GM19238 (cell line): ENCODE results near the gene MIB1.
"Not testable (repeated sequence)": the region's sequence is repeated elsewhere in the genome, so short reads cannot be mapped to it uniquely, and the experiment has no call there.

Source experiments
- DNase-seq: peaks from one replicate; pipeline ENCODE4 v3.0.0; 2011; ENCODE audit warnings: low spot score; ENCODE audit not compliant: insufficient read length

MIB1 gene

GRCh38 chr18:21743166-21743832 lies 2.7 kb downstream of the MIB1 start:
- DNase-seq, result no peak

DNA sequence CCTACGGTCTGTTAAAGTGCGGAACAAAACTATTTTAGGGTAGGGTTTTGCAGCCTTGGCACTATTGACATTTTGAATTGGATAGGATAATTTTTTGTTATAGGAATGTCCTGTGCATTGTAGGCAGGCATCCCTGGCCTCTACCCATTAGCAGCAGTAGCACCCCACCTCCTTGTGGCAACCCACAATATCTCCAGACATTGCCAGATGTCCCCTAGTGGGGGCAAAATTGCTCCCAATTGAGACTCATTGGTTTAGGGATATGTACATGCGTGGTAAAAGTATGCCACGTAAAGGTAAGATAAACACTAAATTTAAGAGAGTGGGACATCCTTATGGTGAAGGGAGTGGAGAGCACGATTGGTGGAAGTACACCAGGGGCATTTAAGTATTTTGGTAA lies 4.6 kb downstream of the MIB1 start:
- DNase-seq, result no peak

GRCh38 chr18:21747268-21747667 lies 6.7 kb downstream of the MIB1 start:
- DNase-seq, result no peak

DNA sequence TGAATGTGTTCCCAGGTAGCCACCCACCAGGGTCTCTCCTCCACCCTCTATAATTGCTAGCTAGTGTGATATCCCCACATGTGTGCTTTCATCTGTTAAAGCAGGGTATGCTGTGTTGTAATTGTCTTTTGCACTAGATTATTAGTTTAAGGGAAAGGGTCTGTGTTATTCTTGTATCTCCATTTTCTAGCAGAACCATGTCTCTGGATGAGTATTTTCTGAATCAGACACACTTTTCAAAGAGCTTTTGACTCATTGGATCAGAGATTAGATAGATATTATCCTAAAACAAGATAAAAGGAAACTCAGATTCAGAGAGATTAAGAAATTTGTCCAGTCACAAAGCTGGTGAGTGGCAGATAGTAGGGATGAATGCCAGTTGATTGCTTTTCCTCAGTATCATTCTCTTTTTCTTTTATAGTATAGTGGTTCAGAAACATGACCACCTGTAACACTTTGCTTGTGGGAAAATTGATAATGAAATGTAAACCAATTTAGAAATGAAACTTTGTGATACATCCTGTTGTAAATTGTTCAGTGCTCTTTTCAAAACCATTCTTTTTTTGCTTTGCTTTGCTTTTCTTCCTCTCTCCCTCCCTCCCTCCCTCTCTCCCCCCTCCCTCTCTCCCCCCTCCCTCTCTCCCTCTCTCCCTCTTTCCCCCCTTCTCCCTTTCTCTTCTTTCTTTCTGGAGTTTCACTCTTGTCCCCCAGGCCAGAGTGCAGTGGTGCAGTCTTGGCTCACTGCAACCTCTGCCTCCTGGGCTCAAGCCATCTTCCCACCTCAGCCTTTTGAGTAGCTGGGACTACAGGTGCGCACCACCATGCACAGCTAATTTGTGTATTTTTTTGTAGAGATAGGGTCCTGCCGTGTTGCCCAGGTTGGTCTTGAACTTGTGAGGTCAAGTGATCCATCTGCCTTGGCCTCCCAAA lies 7.4 kb downstream of the MIB1 start:
- DNase-seq, result no peak

GRCh38 chr18:21757833-21758232 lies 17.2 kb downstream of the MIB1 start:
- no peak for DNase-seq

GRCh38 chr18:21759836-21760235 lies 19.2 kb downstream of the MIB1 start:
- DNase-seq, result no peak

DNA sequence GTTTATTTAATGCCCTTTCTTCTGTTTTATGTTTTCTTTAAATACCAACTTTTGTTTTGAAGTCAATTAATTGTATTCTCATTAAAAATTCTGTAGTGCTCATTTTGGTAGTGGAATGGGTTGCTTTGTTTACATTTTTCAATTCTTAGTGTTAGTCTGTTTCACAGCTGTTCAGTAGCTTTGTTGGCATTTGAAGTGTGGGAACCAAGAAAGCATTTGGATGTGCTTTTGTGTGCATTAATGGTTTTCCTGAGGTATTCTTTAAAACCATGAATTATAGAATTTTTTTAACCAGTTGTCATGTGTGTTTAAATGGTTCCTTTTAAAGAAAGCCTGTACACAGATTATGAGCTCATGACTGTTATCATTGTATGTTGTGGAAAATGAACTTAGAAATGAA lies 19.7 kb downstream of the MIB1 start:
- DNase-seq, result no peak

DNA sequence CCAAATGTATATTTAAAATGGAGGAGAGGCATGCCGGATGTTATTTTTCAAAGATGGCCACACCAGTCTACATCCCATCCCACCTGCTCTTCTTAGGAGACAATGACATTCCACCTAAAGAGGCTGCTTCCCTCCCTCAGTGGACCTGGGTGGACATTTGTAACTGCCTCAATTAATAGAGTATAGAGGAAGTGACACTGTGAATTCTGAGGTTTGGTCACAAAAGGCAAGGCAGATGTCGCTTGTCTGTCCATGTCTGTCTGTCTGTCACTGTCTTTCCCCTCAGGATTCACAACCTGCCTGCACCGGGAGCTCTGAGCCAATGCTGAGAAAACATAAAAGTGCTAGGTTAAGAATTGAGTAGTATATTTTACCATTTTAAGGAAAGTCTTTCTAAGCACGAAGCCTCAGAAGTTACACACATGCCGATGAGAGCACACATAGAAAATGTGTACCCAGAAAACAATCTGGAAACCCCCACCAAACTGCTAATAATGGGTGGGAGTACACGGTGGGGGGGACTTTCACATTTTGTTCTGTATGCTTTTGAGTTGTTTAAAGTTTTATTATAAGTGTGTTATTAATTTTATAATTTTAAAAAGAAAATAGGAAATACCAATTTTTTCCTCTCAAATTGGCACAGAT lies 21.0 kb downstream of the MIB1 start:
- no peak for DNase-seq

- DNase-seq, result no peak
Observed at GRCh38 chr18:21762181-21762772, 21.7 kb downstream of the MIB1 start.

- DNase-seq, result no peak
Observed at GRCh38 chr18:21763846-21764646, 23.5 kb downstream of the MIB1 start.

- no peak for DNase-seq
Observed at GRCh38 chr18:21769206-21769605, 28.6 kb downstream of the MIB1 start.

GRCh38 chr18:21774722-21775121 lies 34.1 kb downstream of the MIB1 start:
- no peak for DNase-seq

DNA sequence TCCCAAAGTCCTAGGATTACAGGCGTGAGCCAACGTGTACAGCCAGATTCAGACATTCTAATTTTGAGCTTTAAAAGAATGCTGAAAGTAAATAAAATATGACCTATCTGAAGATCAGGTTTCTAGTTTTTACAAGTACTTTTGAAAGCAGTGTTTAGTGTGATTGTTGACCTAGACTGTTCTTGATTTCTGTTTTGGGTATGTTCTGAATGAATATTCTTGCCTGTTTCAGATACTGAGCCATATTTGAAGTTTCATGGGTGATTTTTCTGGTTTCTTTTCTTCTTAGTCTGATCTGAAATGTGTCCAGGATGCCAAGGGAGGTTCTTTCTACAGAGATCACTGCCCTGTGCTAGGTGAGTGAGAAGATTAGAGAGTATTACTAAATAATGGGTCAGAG lies 37.2 kb downstream of the MIB1 start:
- DNase-seq, result no peak

GRCh38 chr18:21786526-21786925 lies 45.9 kb downstream of the MIB1 start:
- no peak for DNase-seq

DNA sequence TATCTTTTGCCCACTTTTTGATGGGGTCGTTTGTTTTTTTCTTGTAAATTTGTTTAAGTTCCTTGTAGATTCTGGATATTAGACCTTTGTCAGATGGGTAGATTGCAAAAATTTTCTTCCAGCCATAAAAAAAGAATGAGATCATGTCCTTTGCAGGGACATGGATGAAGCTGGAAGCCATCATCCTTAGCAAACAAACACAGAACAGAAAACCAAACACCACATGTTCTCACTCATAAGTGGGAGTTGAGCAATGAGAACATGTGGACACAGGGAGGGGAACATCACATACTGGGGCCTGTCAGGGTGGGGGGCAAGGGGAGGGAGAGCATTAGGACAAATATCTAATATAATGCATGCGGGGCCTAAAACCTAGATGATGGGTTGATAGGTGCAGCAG lies 55.5 kb downstream of the MIB1 start:
- not testable (repeated sequence) for DNase-seq

DNA sequence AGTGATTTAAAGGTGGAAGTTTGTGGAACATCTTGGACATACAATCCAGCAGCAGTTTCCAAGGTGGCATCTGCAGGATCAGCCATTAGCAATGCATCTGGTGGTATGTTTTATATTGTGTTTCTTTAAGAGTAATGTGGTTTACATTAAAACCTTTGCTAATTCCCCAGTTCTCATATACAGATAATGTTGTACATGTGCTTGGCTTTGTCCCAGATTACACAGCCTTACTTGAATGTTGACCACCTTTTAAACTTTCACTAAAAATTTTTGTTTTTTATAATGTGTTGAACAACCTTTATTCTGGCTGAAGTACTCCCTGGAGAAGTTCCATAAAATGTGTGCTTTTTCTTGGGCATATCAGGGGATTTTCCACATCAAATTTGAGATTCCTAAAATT lies 57.5 kb downstream of the MIB1 start:
- no peak for DNase-seq

DNA sequence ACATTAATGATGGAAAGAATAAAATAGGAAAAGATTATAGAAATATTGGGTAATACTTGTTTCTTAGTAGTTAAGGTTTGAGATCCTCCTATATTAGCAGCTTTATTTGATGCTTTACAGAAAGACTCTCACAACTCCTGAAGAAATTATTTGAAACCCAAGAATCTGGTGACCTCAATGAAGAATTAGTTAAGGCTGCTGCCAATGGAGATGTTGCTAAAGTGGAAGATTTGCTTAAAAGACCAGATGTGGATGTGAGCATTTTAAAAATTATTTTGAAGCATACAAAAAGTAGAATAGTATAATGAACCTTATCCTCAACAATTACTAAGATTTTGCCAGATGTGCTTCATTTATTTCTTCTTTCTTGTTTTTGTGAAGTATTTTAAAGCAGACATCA lies 59.1 kb downstream of the MIB1 start:
- no peak for DNase-seq

GRCh38 chr18:21803495-21803894 lies 62.9 kb downstream of the MIB1 start:
- no peak for DNase-seq

- DNase-seq, result no peak
Observed at GRCh38 chr18:21805771-21806366, 65.3 kb downstream of the MIB1 start.

GRCh38 chr18:21808185-21808584 lies 67.6 kb downstream of the MIB1 start:
- DNase-seq, result no peak

DNA sequence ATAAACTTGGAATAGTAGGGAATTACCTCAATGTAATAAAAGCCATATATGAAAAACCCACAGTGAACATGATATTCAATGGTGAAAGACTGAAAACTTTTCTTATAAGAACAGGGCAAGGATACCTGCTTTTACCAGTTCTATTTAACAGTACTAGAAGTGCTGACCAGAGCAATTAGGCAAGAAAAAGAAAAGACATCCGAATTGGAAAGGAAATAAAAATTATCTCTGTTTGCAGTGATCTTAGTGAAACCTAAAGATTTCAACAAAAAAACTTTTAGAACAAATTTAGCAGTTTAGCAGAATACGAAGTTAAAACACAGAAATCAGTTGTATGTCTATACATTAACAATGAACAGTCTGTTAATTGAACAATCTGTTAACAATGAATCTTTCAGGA lies 69.1 kb downstream of the MIB1 start:
- DNase-seq, result no peak
